ENCODE measurements around the gene ARHGEF33.

Gene ARHGEF33

DNA sequence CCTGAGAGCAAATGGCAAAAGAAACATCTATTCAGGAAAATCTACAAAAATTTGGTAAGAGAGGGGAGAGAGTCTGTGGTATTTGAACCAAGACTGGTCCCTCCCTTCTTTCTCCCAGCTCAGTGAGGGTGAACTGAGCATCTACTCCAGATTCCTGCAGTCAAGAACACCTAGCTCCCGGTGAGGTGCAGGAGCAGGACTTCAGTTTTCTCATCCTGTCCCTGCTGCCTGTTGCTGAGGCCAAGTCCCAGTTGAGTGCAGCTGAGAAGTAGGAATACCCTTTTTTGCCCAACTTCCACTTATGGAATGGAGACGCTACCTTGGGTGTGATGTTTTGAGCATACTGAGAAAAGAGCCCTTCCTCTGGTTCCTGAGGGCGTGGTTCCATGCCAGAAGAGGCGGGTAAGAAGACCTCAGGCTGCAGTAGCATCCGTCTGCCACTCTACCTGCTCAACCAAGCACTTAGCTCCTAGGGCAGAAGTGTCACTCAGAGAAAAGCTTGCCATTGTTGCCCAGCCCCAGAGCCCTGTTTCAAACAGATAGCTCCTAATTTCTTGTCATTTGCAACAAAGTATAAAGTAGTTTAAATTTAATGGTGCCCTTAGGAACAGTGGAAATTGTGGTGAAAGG is 118.3 kb downstream of the ARHGEF33 start:
- H3K27me3 ChIP-seq (ENCODE audit: control insufficient read depth, insufficient read depth, low read length) = no peaks in the 10 kb centered on the region
- no peaks in the 10 kb centered on the region for H3K4me1 ChIP-seq (ENCODE audit: control insufficient read depth, insufficient read depth, low read length)
- WGBS (ENCODE audit: insufficient coverage, insufficient read length) = no CpG with 5 or more reads among the region's 5 CpGs
- H3K36me3 ChIP-seq (ENCODE audit: control insufficient read depth, insufficient read depth, low read length) = no peaks in the 10 kb centered on the region; the same call in 1 of the 2 replicates
- no peak overlapping the region for H3K4me3 ChIP-seq (ENCODE audit: low read length)
- no peaks in the 10 kb centered on the region for H3K9me3 ChIP-seq (ENCODE audit: control insufficient read depth, insufficient read depth, low read length)
- H3K27ac ChIP-seq (ENCODE audit: low read length) = no peak overlapping the region
- DNase-seq (ENCODE audit: low read depth, low spot score) = no peak

DNA sequence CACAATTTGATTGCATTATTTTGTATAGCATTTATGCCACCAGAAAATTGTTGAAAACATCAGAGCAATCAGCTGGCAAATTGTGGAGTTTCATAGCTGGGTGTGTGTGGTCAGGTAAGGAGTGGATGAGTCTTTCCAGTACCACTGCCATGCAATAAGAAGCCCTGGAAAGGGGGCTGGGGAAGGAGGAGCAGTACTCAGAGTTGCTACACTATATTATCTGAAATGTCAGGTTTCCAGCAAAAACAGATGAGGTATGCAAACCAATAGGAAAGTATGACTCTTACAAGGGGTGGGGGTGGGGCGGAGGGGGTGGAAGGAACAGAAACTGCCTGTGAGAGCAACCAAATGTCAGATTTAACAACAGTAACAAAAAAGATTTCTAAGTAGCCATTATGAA is 119.0 kb downstream of the ARHGEF33 start:
- DNase-seq (ENCODE audit: low read depth, low spot score) = no peak

DNA sequence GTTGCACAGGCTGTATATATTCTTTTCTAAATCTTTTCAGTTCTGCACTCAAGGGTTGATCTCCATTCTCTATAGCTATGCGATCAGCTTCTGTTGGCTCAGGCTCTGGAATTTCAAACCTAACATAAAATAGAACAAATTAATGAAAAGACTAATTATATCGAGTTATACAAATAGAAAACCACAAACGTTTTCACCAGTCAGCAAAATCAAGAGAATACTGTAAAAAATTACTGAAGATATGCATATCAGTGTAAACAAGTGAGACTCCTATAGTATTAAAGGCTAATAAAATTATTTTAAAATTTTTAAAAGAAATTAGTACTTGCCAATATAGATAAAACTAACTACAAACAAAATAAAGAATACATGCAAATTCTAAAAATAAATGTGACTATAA is 124.2 kb downstream of the ARHGEF33 start:
- no CpG with 5 or more reads among the region's 3 CpGs for WGBS (ENCODE audit: insufficient coverage, insufficient read length)
- Histone ChIP-seq H3K27ac (ENCODE audit: low read length) (no peak overlapping the region), H3K36me3 (ENCODE audit: control insufficient read depth, insufficient read depth, low read length) (no peaks in the 10 kb centered on the region; the same call in 1 of the 2 replicates), H3K4me1 (ENCODE audit: control insufficient read depth, insufficient read depth, low read length) (no peaks in the 10 kb centered on the region), H3K27me3 (ENCODE audit: control insufficient read depth, insufficient read depth, low read length) (no peaks in the 10 kb centered on the region), H3K4me3 (ENCODE audit: low read length) (no peak overlapping the region), H3K9me3 (ENCODE audit: control insufficient read depth, insufficient read depth, low read length) (no peaks in the 10 kb centered on the region)
- no peak for DNase-seq (ENCODE audit: low read depth, low spot score)

More for the DNA sequence above, 119.0 kb downstream of the ARHGEF33 start:
- Histone ChIP-seq H3K4me3 (ENCODE audit: low read length) (no peak overlapping the region), H3K27ac (ENCODE audit: low read length) (no peak overlapping the region), H3K9me3 (ENCODE audit: control insufficient read depth, insufficient read depth, low read length) (no peaks in the 10 kb centered on the region), H3K4me1 (ENCODE audit: control insufficient read depth, insufficient read depth, low read length) (no peaks in the 10 kb centered on the region), H3K36me3 (ENCODE audit: control insufficient read depth, insufficient read depth, low read length) (no peaks in the 10 kb centered on the region; the same call in 1 of the 2 replicates), H3K27me3 (ENCODE audit: control insufficient read depth, insufficient read depth, low read length) (no peaks in the 10 kb centered on the region)
- no CpG with 5 or more reads among the region's 1 CpG for WGBS (ENCODE audit: insufficient coverage, insufficient read length)

DNA sequence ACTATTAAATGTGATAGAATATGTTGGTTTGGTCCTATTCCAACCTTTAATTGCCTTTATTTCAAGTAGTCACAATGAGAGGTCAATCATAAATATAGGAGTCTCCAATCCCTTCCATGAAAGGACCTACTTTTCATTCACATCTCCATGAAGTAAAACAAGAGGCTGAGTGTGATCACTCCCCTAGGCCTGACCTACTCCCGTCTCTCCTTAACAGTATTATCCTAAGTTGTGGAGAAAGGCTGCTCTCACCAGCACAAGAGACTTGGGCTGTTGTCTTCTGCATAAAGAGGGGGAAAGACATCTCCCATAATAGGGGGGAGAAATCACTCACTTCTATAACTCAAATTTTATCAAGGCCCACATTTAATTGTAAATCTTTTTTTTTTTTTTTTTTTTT is 125.7 kb downstream of the ARHGEF33 start:
- no CpG with 5 or more reads among the region's 1 CpG for WGBS (ENCODE audit: insufficient coverage, insufficient read length)
- Histone ChIP-seq H3K4me3 (ENCODE audit: low read length) (no peak overlapping the region), H3K27ac (ENCODE audit: low read length) (no peak overlapping the region), H3K4me1 (ENCODE audit: control insufficient read depth, insufficient read depth, low read length) (no peaks in the 10 kb centered on the region), H3K9me3 (ENCODE audit: control insufficient read depth, insufficient read depth, low read length) (no peaks in the 10 kb centered on the region), H3K36me3 (ENCODE audit: control insufficient read depth, insufficient read depth, low read length) (no peaks in the 10 kb centered on the region; the same call in 1 of the 2 replicates), H3K27me3 (ENCODE audit: control insufficient read depth, insufficient read depth, low read length) (no peaks in the 10 kb centered on the region)
- DNase-seq (ENCODE audit: low read depth, low spot score) = no peak

GRCh38 chr2:39017334-39017733 is 127.7 kb downstream of the ARHGEF33 start:
- DNase-seq (ENCODE audit: low read depth, low spot score) = no peak
- H3K27ac ChIP-seq (ENCODE audit: low read length) = no peak overlapping the region
- H3K4me3 ChIP-seq (ENCODE audit: low read length) = no peak overlapping the region
- H3K9me3 ChIP-seq (ENCODE audit: control insufficient read depth, insufficient read depth, low read length) = no peaks in the 10 kb centered on the region
- no peaks in the 10 kb centered on the region for H3K36me3 ChIP-seq (ENCODE audit: control insufficient read depth, insufficient read depth, low read length)
- H3K27me3 ChIP-seq (ENCODE audit: control insufficient read depth, insufficient read depth, low read length) = no peaks in the 10 kb centered on the region
- H3K4me1 ChIP-seq (ENCODE audit: control insufficient read depth, insufficient read depth, low read length) = no peaks in the 10 kb centered on the region

GRCh38 chr2:39018638-39019037 is 129.0 kb downstream of the ARHGEF33 start:
- Histone ChIP-seq H3K27ac (ENCODE audit: low read length) (no peak overlapping the region), H3K4me3 (ENCODE audit: low read length) (no peak overlapping the region), H3K9me3 (ENCODE audit: control insufficient read depth, insufficient read depth, low read length) (no peaks in the 10 kb centered on the region), H3K4me1 (ENCODE audit: control insufficient read depth, insufficient read depth, low read length) (no peaks in the 10 kb centered on the region), H3K27me3 (ENCODE audit: control insufficient read depth, insufficient read depth, low read length) (no peaks in the 10 kb centered on the region), H3K36me3 (ENCODE audit: control insufficient read depth, insufficient read depth, low read length) (no peaks in the 10 kb centered on the region)
- no peak for DNase-seq (ENCODE audit: low read depth, low spot score)
- WGBS (ENCODE audit: insufficient coverage, insufficient read length) = no CpG with 5 or more reads among the region's 4 CpGs

DNA sequence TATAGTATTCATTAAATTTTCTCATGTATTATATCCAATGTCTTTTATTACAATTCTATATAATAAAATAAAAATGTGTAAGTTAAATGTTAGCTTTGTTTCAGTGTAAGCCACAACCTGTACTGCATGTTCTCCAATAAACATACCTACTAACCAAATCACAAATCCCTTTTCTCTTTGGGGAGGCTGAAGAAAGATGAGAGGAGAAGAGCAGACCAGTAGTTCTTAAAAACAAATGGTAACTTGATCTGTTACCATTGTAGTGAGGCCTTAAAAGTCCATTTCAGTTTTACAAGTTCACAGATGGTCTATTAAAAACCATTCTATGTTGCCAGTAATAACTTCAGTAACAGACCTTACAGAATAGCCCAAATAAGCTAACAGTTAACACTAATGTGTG is 130.7 kb downstream of the ARHGEF33 start:
- H3K4me1 ChIP-seq (ENCODE audit: control insufficient read depth, insufficient read depth, low read length) = no peaks in the 10 kb centered on the region
- no peaks in the 10 kb centered on the region for H3K9me3 ChIP-seq (ENCODE audit: control insufficient read depth, insufficient read depth, low read length)
- no peaks in the 10 kb centered on the region for H3K36me3 ChIP-seq (ENCODE audit: control insufficient read depth, insufficient read depth, low read length)
- H3K27me3 ChIP-seq (ENCODE audit: control insufficient read depth, insufficient read depth, low read length) = no peaks in the 10 kb centered on the region
- no peak overlapping the region for H3K27ac ChIP-seq (ENCODE audit: low read length)
- H3K4me3 ChIP-seq (ENCODE audit: low read length) = no peak overlapping the region
- no peak for DNase-seq (ENCODE audit: low read depth, low spot score)

DNA sequence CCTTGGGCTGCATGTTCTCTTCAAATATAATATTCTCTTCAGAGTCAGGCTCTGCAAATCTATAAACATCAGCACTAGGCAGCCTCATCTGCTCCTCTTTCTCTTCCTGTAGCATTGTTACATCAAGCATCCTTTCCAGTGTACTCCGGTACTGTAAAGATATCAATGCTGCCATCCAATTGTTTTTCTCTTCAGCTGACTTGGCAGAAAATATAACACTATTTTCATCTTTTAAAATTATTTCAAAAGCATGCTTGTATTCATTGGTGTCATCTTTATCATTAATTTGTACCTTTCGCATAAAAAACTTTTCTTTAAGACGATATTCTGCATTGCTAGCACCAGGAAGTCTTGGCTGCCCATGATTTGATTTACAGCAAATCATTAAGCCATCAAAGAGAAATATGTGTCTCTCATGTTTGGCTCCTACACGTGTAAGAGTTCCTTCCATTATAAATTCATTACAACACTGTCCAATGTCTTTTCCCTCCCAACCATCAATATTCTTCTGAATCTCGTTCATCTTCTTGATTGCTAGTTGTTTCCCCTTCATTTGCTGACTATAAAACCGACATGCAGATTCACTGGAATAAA is 133.1 kb downstream of the ARHGEF33 start:
- no peak for DNase-seq (ENCODE audit: low read depth, low spot score)
- Histone ChIP-seq H3K4me1 (ENCODE audit: control insufficient read depth, insufficient read depth, low read length) (no peaks in the 10 kb centered on the region), H3K27me3 (ENCODE audit: control insufficient read depth, insufficient read depth, low read length) (no peaks in the 10 kb centered on the region), H3K9me3 (ENCODE audit: control insufficient read depth, insufficient read depth, low read length) (no peaks in the 10 kb centered on the region), H3K36me3 (ENCODE audit: control insufficient read depth, insufficient read depth, low read length) (no peaks in the 10 kb centered on the region), H3K27ac (ENCODE audit: low read length) (no peak overlapping the region), H3K4me3 (ENCODE audit: low read length) (no peak overlapping the region)
- WGBS (ENCODE audit: insufficient coverage, insufficient read length) = no CpG with 5 or more reads among the region's 6 CpGs

- Histone ChIP-seq H3K36me3 (ENCODE audit: control insufficient read depth, insufficient read depth, low read length) (no peaks in the 10 kb centered on the region), H3K4me3 (ENCODE audit: low read length) (no peak overlapping the region), H3K9me3 (ENCODE audit: control insufficient read depth, insufficient read depth, low read length) (no peaks in the 10 kb centered on the region), H3K27ac (ENCODE audit: low read length) (no peak overlapping the region), H3K27me3 (ENCODE audit: control insufficient read depth, insufficient read depth, low read length) (no peaks in the 10 kb centered on the region), H3K4me1 (ENCODE audit: control insufficient read depth, insufficient read depth, low read length) (no peaks in the 10 kb centered on the region)
- no peak for DNase-seq (ENCODE audit: low read depth, low spot score)
- WGBS (ENCODE audit: insufficient coverage, insufficient read length) = no CpG with 5 or more reads among the region's 3 CpGs
Observed at GRCh38 chr2:39023649-39024048, 134.0 kb downstream of the ARHGEF33 start.

- Histone ChIP-seq H3K27ac (ENCODE audit: low read length) (no peak overlapping the region), H3K4me3 (ENCODE audit: low read length) (no peak overlapping the region), H3K36me3 (ENCODE audit: control insufficient read depth, insufficient read depth, low read length) (no peaks in the 10 kb centered on the region), H3K4me1 (ENCODE audit: control insufficient read depth, insufficient read depth, low read length) (no peaks in the 10 kb centered on the region), H3K27me3 (ENCODE audit: control insufficient read depth, insufficient read depth, low read length) (no peaks in the 10 kb centered on the region), H3K9me3 (ENCODE audit: control insufficient read depth, insufficient read depth, low read length) (no peaks in the 10 kb centered on the region)
- DNase-seq (ENCODE audit: low read depth, low spot score) = no peak
- no CpG with 5 or more reads among the region's 4 CpGs for WGBS (ENCODE audit: insufficient coverage, insufficient read length)
Observed at GRCh38 chr2:39024833-39025232, 135.2 kb downstream of the ARHGEF33 start.

All from iPS DF 6.9 (cell line).